NCI-H2107 treated with DMSO at 0.1 percent for 48 hours (cell line): Measurements from ENCODE around the gene TVP23C.
A peak's percentile ranks its signal among the peaks of the same experiment; 100 is the strongest.
"Not testable (repeated sequence)": the region's sequence is repeated elsewhere in the genome, so short reads cannot be mapped to it uniquely, and the experiment has no call there.

Source experiments
- DNase-seq: peaks from one replicate; lab custom pipeline; 2025; ENCODE audit not compliant: unreplicated experiment; lab: John Stamatoyannopoulos, UW

TVP23C gene

DNA sequence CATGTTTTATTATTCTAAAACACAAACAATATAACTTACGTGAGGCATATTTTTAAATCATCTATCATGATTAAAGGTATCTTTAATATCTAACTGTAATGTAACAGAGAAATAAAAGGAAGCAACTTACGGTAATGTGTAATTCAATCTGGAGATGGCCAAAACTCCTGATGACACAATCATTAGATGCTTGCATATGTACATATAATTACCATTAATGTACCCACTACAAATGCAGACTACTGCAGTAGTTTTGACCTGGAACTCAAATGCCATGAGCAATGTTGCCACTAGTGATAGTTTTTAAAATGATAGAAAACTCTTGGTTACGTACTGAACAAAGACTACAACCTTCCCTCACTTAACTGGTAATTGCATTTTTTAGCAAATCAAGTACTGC, 30.2 kb downstream of the TVP23C start:
- not testable (repeated sequence) for DNase-seq

DNA sequence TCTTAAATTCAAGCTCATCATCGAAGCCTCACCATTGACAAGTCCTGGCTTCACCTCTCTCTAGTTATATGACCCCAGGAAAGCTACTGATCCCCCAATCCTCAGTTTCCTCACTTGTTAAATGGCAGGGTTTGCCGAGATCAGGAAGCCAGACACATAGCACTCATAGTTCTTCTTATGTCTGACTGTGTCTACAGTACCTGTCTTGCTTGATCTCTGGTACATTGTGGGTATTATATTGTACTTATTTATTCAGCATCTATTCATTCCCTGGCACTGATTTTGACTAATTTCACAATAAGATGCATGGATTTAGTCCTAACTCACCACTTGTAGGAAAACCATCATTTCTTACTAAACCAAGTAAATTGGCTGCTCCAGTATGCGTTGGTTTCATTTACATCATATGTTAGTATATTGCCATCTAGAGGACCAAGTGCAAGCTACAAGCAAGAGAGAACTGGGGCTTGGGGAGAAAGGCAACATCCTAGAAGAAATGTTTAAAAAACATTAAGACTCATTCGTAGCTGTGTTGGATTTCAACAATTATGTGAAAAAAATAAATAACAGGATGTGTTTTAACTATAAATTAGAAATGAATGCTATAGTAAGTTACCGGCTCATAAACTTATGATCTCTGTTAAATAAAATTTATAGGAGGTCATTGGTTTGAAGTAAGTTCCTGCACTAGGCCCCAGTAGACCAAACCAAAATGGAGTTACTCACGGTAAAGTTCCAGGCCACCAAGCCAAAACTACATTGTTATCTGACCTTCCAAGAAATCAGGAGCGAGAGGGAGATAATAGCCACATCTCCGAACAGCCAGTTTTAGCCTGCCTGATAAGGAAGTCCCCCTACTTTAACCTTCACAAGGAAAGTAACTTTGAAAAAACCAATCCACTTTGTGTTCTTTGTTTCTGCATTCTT, 36.7 kb downstream of the TVP23C start:
- not testable (repeated sequence) for DNase-seq

DNA sequence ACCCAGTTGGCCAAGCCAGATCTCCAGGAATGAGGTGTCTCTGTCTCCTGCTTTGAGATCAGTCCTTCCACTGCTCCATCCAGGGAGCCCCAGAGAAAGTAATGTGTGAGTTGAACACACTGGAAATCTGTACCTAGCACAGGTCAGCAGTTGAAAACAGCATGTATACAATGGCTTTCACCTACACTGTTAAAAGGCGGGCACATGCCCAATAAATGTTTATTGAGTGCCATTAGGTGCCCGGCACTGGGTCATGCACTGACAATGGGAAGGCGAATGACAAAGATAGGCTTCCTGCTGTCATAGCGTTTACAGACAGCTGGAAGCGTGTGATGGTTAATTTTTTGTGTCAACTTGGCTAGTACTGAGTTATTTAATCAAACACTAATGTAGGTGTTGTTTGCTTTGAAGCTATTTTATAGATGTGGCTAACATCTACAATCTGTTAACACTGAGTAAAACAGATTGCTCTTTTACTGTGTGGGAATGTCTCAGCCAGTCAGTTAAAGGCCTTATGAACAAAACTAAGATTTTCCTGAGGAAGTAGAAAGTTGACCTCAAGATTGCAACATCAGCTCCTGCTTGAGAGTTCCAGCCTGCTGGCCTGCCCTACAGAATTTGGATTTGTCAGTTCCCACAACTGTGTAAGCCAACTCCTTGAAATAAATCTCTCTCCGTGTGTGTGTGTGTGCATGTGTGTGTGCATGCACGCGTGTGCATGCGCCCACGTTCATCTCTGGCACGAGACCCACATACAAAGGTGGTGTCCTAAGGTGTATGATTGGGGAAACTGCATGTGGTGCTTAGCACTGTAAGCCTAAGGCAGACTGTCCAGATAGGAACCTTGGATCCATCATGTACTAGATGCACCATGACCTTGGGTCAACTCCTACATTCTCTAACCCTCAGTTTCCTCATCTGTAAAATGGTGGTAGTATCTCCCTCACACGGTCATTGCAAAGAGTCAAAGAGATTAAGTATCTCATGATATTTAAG, 38.0 kb downstream of the TVP23C start:
- not testable (repeated sequence) for DNase-seq

DNA sequence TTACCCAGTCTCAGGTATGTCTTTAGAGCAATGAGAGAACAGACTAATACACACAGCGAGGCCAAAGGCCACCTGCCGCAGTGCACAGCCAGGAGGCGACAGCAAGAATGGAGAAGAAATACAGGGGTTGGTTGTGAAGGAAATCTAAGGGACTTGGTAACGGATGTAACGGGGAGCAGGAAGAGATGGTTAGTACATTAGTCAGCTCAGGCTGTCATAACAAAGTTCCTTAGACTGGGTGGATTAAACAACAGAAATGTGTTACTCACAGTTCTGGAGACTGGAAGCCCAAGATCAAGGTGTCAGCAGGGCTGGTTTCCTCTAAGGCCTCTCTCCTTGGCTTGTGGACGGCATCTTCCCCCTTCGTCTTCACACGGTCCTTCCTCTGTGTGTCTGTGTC, 47.1 kb downstream of the TVP23C start:
- no peak for DNase-seq

DNA sequence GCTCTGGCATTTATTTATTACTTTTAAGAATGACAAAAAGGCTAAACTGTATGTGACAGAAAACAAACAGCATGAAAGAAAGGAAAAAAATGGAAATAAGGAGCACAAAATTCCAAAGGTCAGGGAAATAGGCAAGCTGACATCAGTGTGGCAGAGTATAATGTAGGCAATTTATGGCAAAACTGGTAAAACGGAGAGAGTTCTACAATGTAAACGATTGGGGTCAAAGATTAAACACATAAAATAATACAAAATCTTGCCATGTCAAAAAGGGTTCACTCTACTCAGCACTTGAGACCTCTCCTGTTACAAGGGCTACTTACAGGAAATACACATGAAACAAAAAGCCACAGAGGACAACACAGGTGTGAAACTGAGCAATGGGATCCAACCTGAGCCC, 48.8 kb downstream of the TVP23C start:
- no peak for DNase-seq

DNA sequence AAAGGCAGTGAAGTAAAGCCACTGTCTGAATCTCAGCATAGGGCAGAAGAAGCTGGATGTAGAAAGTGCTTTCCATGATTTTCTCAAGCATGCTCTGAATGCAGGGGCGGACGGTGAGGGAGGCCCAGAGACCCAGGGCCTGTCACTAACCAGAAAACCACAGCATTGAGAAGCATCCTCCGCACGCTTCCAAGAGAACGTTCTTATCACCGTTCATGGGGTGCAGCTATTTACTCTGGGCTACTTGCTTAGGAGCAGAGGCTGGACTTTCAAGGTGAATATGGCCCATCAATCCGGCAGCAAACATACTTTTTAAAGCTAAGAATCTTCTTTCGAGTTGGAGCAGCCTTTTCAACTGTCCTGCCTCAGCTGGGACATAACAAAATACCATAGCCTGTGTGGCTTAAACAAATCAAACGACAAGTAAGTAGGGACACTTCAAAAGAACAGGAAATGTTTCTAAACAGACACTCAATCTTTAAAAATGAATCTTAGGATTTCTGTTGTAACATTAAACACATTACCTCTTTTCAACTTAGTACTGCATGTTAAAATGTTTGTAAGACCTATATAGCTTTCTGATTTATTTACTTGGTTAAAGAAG, 49.3 kb downstream of the TVP23C start:
- DNase-seq: no peak

DNA sequence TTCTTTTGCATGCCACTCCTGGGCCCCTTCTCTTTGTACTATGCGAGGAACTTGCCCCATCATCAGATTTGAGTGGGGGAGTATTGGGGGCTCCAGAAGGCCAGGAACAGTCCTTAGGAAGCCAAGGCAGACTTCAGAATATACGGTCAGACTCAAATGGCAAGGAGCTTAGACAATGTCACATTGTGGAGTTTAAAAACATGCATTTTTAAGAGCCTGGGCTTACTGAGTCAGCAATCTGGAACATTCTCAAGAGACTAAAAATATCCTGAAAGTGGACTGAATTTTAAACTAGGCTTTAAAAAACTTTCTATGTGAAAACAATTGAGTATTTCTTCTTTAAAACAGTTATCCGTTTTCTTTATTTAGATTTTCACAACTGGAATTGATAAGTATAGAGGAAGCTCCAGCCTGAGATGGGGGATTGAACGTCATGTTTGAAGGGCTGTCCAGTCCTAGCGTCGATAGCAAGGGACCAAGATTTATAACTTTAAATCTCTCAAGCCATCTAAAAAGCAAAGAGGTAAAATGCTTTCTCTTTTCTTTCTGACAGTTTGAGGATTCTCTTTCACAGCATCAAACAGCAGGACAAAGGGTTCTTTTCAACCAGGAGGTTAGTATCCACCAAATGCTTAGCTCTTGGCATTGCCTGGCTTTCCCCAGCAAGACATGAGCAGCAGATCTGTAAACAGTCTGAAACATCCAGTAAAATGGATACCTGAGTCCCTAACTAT, 50.1 kb downstream of the TVP23C start:
- no peak for DNase-seq

DNA sequence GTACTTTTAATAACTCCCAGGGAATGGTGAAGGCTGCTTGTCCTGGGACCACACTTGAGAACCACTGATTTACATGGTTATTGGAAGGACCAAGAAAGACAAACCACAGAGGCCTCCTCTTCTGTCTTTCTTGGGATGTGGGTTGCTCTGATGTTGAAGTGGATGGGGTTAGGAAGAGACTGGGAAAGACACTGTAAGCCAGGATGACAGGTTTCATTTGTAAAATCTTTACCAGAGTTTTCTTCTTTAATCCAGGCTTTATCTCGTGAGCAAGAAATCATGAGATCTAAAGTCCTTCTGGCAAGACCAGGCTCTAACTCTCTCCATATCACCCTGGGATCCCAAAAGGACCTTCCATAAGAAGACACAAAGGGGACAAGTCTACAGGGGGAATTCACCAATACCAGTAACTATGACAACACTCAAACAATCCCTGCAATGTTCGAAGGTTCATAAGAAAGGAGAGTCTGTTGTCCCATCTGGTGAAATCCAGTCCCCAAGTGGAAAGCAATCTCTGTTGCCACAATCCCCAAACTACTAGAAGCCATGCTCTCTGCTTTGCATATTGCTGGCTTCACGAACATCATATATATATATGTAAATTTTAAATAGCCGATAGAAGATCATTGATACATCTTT, 51.1 kb downstream of the TVP23C start:
- DNase-seq: no peak

DNA sequence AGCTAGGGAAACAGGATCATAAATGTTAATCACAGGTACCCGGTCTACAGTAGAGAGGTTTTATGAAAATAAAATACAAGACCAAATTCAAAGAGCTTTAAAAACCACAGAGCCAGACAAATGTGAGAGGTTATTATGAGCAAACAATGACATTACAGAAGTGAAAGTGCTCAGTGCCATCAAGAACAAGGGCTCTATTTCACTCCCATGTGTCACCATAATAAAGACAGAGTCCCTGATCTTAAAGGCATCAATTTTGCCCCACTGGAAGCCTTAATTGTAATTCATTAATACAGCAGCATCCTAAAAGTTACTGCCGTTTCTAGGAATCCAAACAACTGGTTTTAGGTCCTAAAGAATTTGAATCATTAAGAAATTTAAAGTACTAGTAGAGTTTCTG, 52.1 kb downstream of the TVP23C start:
- DNase-seq: peak; percentile 37

DNA sequence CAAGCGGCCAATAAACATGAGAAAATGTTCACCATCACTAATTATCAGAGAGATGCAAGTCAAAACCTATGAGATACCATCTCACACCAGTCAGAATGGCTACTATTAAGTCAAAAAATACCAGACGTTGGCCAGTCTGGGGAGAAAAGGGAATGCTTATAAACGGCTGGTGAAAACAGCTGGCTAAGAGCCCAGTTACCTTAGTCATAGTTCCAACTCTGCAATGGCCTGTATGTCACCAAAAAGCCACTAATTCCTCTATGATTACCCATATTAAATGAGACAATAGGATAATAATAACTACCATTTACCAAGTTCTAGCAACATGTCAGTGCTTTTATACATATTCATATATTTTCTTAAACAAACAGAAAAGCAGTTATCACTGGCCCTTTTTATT, 52.9 kb downstream of the TVP23C start:
- no peak for DNase-seq

DNA sequence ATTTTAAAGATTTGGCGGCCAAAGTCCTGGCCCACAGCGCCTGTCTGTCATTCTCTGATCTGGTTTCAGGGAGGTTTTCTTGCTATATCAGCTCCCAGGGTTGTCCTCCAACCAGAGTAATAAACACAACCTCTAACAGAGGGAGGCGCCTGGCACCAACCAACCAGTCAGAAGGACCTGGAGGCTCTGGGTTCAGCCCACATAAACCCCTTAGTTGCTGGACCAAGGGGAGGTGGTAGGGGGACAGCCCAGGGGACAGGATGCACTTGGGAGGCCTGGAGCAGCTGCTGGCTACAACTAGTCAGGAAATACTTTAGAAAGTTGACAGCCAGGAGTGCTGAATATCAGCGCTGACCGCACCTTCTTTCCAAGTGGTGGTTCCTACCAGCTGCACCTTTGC, 54.2 kb downstream of the TVP23C start:
- DNase-seq: no peak

DNA sequence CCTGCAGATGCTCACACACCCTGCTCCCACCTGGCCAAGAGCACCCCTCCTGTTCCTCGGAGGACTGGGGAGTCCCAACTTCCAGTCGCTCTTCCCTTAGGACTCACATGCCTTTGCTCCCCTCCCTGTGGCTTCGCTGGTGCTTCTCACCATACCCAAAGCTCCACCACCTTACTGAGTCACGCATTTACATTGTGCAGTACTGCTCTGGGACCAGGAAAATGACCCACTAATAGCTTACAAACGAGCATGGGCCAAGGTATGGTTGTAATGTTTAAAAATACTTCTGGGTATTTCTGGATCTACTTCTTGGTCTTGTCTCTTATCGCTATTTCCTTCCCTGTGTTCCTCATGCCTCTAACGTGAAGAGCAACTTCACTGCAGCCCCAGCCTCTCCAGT, 54.8 kb downstream of the TVP23C start:
- no peak for DNase-seq

DNA sequence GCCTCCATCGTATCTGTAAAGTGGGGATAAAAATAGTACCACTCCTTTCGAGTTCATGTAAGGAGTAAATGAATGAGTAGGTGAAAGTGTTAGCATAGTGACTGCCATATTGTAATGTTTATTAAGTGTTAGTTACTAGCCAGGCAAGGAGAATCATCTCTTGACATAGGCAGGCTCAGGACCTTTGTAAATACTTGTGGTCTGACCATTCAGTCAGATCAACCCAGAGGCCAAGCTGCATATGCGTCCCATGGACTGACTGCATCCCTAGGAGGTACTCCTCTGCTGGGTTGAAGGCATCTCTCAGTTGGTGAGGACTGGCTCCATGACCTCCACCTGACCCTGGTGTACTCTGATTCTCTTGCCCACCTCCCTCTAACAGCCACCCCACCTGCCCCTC, 55.4 kb downstream of the TVP23C start:
- no peak for DNase-seq

DNA sequence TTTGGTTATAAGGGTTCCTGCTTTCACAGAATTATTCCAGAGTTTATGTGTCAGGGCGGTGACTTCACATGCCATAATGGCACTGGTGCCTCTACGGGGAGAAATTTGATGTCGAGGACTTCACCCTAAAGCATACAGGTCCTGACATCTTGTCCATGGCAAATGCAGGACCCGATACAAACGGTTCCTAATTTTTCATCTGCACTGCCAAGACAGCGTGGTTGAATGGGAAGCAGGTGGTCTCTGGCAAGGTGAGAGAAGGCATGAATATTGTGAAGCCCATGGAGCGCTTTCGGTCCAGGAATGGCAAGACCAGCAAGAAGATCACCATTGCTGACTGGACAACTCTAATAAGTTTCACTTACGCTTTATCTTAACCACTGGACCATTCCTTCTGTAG, 56.3 kb downstream of the TVP23C start:
- DNase-seq: no peak

DNA sequence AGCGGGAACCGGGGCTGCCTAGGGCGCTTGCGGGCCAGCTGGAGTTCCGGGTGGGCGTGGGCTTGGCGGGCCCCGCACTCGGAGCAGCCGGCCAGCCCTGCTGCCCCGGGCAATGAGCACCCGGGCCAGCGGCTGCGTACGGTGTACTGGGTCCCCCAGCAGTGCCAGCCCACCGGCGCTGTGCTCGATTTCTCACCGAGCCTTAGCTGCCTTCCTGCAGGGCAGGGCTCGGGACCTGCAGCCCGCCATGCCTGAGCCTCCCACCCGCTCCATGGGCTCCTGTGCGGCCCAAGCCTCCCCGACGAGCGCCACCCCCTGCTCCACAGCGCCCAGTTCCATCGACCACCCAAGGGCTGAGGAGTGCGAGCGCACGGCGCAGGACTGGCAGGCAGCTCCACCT, 57.6 kb downstream of the TVP23C start:
- not testable (repeated sequence) for DNase-seq

DNA sequence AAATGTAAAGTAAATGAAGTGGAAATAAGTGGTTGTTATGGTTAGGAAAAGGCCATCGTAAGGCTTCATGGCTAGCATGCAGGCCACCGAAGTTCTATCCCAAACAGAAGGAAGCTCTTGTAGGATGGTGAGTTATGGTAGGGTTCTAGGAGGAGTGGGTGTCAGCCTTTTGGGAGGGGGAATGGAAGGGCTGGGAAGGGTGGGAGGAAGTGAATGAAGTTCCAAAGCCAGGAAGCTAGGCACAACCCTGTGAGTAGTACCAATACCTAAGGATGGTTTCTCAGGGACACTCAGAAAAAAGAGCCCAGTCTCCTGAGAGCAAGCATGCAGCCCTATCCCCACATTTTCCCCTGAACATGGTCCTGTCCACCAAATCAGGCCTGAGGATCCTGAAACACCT, 59.6 kb downstream of the TVP23C start:
- DNase-seq: no peak

DNA sequence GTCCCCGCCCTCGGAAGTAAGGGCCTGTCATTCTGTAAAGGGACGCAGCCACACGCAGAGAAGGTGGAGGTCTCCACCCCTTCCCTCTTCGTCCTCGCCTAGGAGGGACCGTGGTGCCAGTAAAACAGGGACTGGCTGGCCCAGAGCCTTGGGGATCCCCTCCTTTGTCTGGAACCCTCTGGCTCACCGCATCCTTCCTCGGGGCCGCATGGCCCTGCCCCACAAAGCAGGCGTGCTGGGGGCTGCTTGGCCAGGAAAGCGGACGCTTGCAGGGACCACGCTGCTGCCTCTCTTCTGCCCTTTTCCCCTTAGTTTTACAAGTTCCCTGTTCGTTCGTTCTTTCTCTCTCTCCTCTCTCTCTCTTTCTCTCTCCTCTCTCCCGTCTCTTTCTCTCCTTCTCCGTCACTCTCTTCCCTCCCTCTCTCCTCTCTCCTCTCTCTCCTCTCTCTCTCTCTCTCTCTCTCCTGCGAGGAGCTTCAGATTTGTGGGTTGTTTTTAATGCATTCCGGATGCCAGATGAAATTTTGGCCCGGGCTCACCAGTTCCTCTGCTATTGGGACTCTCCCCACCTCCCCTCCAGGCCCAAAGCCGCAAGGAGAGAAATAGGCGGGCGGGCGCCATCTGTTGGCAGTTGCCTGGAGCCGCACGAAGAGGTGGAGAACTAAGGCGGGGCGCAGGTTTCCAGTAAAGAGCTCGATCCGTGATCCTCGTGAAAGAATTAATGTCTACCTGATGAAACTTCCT, 60.7 kb downstream of the TVP23C start:
- peak; percentile 9 for DNase-seq

DNA sequence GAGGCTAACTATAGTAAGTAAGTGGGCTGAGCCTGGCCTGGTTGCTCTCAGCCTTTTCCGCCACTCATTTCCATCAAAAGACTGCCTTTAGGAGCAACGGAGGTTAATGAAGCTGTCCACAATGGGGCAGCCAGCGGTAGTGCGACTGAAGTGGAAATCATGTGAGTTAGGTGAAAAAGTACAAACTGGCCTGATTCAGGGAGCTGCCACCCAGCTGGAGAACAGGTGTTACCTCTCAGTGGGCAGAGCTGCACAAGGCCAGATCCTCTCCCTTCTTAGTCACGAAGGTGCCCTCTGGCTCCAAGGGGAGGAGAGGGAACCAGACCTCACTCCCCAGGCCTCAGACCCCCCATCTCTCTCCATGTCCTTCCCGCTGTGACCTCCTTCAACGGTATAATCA, 61.5 kb downstream of the TVP23C start:
- DNase-seq: no peak

DNA sequence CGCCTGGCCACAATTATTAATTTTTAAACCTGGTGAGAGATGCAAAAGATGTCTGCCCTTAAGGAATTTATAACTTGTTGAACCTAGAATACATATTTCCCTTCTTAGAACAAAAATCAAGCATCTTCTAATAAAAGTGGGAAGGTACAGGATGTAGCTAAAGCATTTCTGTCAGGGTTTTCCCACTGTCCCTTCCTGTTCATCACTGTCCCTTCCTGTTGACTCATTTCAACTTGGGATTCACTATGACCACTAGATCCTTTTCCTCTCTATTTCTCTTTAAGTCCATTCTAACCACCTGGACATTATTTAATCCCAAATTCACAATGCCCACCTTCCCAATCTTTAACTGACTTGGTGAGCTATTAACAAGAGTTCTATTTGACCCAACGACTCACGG, 62.0 kb downstream of the TVP23C start:
- DNase-seq: no peak

DNA sequence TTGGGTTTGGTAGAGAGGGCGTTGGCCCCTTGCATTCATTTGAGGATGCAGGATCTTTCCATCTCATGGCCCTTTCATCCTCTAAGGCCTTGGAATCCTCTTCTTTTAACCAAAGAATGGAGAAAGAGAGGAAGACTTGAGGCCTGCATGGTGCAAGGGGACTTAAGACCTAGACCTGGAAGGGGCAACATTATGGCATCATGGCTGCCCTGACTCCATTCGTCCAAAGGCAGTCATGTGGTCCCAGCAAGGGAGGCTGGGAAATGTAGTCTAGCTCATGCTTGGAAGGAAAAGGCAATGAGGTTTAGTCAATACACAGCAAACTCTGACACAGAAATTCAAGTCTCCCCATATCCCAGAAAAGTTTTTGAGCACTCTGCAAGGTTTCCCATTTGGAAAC, 65.2 kb downstream of the TVP23C start:
- DNase-seq: no peak
